Mesothelial cell of epicardium (in vitro differentiated cells): ENCODE results near the gene NYNRIN. TPM values are rescaled to one million over a fixed set of nuclear protein-coding genes. Genes with fewer than 3 reads are reported as not detected.

ENCODE experiments used
- DNase-seq, 2 experiments: peaks; one replicate each; pipeline ENCODE4 v3.0.0; 2021; ENCODE audit warnings: low spot score in 2 of 2; ENCODE audit not compliant: unreplicated experiment in 2 of 2
- H3K27ac Mint-ChIP-seq: 2 replicates; pipeline ENCODE4 v1.8.0; 2021; ENCODE audit warnings: mixed read lengths
- H3K27me3 Mint-ChIP-seq: 2 replicates; pipeline ENCODE4 v1.8.0; 2021; ENCODE audit warnings: low read depth, mixed read lengths
- H3K36me3 Mint-ChIP-seq: 2 replicates; pipeline ENCODE4 v1.8.0; 2021; ENCODE audit warnings: mixed read lengths
- H3K4me1 Mint-ChIP-seq: 2 replicates; pipeline ENCODE4 v1.8.0; 2021; ENCODE audit warnings: mixed read lengths
- H3K4me3 Mint-ChIP-seq: 2 replicates; pipeline ENCODE4 v1.8.0; 2021; ENCODE audit warnings: mild to moderate bottlenecking, moderate library complexity, mixed read lengths
- H3K9me3 Mint-ChIP-seq: 2 replicates; pipeline ENCODE4 v1.8.0; 2021; ENCODE audit warnings: mixed read lengths
- CTCF ChIP-seq: fragments of 200-600 bp; sonication (generic); IDR thresholded peaks from one replicate; pipeline ENCODE4 v1.5.0; 2021; ENCODE audit warnings: antibody characterized with exemption; ENCODE audit not compliant: unreplicated experiment
- total RNA-seq: library from RNA; stranded (reverse); gene quantifications from 3 replicates; pipeline ENCODE4 v1.2.1, GENCODE V29; 2021

NYNRIN gene
- total RNA-seq, 1 donor from 2014 or later: 173 TPM

DNA sequence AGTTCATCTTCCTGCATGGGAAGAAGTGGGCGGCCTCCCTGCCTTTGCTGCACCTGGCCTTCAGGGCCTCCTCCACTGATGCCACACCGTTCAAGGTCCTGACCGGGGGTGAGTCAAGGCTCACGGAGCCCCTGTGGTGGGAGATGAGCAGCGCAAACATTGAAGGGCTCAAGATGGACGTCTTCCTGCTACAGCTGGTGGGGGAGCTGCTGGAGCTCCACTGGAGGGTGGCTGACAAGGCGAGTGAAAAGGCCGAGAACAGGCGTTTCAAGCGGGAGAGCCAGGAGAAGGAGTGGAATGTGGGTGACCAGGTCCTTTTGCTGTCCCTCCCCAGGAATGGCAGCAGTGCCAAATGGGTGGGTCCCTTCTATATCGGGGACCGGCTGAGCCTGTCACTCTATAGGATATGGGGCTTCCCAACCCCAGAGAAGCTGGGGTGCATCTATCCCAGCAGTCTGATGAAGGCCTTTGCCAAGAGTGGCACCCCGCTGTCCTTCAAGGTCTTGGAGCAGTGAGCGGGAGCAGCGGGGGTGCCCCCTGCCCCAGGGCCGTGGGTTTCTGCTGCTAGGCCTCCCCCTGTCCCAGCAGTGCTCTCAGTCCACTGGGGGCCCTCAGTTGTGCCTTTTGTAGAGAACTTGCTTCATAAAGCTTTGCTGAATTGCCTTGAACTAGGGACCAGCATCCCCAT lies 18.3 kb downstream of the NYNRIN start:
- no peak for DNase-seq
- Mint-ChIP-seq H3K9me3 (no peaks in the 10 kb centered on the region), H3K27me3 (no peaks in the 10 kb centered on the region), H3K36me3 (peaks cover 24% of the 10 kb centered on the region), H3K27ac (peak overlapping the region; percentile 79), H3K4me1 (peaks cover 9% of the 10 kb centered on the region), H3K4me3 (no peak overlapping the region)
- TF ChIP-seq CTCF: no peak

GRCh38 chr14:24417832-24418491 lies 19.2 kb downstream of the NYNRIN start:
- Mint-ChIP-seq H3K4me1 (peaks cover 9% of the 10 kb centered on the region), H3K4me3 (no peak overlapping the region), H3K27me3 (no peaks in the 10 kb centered on the region), H3K9me3 (no peaks in the 10 kb centered on the region), H3K36me3 (peaks cover 15% of the 10 kb centered on the region), H3K27ac (no peak overlapping the region)
- TF ChIP-seq CTCF: no peak
- DNase-seq: no peak

DNA sequence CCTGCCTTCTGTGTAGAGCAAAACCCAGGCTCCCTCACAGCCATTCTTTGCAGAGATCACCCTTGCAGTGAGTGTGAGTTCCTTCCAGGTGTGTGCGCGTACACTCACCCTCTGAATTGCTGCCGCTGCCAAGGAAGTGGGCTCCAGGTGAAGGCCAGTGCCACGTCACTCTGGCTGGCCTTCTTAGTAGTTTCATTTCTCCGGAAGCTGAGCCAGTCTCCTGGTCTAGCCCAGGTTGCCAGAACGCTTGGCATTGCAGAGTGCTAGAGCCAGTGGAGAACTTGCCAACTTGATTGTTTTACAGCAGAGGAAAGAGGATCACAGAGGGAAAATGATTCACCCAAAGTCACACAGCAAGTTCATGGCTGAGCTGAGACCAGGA lies 19.7 kb downstream of the NYNRIN start:
- no peak for DNase-seq

DNA sequence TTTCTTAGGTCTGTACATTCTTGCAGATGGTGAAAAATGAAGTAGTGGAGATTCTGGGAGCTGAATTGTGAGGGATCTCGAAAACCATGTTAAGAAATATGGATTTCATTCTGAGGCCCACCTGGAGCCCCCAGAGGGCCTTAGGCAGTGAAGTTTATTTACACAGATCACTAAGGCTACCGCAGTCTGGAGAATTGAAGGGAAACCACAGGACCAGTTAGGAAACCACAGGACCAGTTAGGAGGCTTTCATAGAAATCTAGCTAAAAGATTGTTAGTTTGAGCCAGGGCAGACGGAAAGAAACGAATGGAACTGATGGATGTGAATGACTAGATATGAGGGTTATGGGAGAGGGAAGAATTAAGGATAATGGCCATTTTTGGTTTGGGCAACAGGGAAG lies 23.5 kb downstream of the NYNRIN start:
- Mint-ChIP-seq H3K27ac (no peak overlapping the region), H3K4me3 (no peak overlapping the region), H3K4me1 (peaks cover 26% of the 10 kb centered on the region), H3K27me3 (no peaks in the 10 kb centered on the region), H3K36me3 (no peaks in the 10 kb centered on the region), H3K9me3 (no peaks in the 10 kb centered on the region)
- TF ChIP-seq CTCF: no peak
- DNase-seq: no peak

More for the DNA sequence above, 19.7 kb downstream of the NYNRIN start:
- no peak overlapping the region for H3K4me3 Mint-ChIP-seq
- peaks cover 12% of the 10 kb centered on the region for H3K36me3 Mint-ChIP-seq
- no peak overlapping the region for H3K27ac Mint-ChIP-seq
- H3K27me3 Mint-ChIP-seq: no peaks in the 10 kb centered on the region
- H3K9me3 Mint-ChIP-seq: no peaks in the 10 kb centered on the region
- H3K4me1 Mint-ChIP-seq: peaks cover 9% of the 10 kb centered on the region
- no peak for TF ChIP-seq CTCF

DNA sequence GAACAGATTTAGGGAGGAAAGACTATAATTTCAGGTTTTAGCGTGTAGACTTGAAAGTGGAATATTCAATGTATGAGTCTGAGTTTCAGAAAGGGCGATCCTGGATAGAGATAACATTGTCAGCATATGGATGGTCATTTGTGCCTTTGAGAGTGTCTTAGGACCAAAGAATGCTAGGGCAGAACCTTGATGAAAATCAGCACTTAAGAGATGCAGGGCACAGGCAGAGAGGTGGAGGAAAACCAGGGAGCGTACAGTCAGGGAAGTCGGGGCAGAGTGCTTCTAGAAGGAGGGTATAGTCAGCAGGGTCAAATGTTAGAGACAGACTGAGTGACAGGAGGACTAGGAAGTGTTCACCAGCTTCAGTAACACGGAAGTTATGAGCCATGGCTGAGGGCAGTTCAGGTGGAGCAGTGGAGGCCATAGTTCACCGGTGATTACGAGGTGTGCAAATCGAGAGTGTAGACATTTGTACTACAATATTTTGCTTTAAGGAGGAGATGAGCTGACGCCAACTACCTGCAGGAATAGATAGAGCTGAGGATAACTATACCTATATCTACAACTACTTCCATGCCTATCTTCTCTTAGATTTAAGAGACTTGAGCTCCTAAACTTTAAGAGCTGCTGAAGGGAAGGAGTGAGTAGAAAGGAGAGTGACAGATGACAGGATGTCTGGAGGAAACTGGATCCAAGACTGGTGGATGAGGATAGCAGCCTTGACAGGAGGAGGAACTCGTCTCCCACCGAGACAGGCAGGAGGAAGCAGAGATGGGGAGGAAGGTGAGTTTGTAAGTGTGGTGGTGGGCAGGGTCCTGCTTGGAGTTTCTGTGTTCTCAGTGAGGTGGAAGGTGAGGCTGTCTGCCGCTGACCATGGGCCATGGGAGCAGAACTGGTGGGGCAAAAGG lies 24.1 kb downstream of the NYNRIN start:
- no peaks in the 10 kb centered on the region for H3K27me3 Mint-ChIP-seq
- TF ChIP-seq CTCF: no peak
- peaks cover 29% of the 10 kb centered on the region for H3K4me1 Mint-ChIP-seq
- H3K27ac Mint-ChIP-seq: no peak overlapping the region
- no peak overlapping the region for H3K4me3 Mint-ChIP-seq
- no peak for DNase-seq
- H3K9me3 Mint-ChIP-seq: no peaks in the 10 kb centered on the region
- H3K36me3 Mint-ChIP-seq: no peaks in the 10 kb centered on the region
